ENCODE data around the gene ASGR2.
"Not testable (repeated sequence)": the region's sequence is repeated elsewhere in the genome, so short reads cannot be mapped to it uniquely, and the experiment has no call there.

ASGR2 gene

DNA sequence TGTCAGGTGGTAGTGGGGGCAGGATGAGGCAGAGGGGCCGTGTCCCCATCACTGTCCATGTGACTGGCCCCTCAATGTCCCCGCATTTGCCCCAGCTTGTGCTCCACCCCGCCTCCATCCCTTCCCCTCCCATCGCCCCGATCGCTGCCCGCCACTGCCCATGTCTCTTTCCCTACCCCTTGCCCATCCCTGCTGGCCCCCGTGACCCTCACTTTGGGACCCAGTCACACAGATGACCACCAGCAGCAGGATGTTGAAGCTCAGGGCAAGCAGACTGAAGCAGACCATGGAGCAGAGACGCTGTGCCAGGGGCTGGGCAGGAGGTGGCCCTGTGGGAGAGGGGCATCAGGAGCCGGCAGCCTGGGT, 6.1 kb downstream of the ASGR2 start:
- no peaks in the 10 kb centered on the region for H3K4me1 ChIP-seq (ENCODE audit: control insufficient read depth, insufficient read depth, low read length)
- no peaks in the 10 kb centered on the region for H3K9me3 ChIP-seq (ENCODE audit: control insufficient read depth, low read length)
- H3K4me3 ChIP-seq (ENCODE audit: low read length) = no peak overlapping the region
- peaks cover 1% of the 10 kb centered on the region for H3K27me3 ChIP-seq (ENCODE audit: control insufficient read depth, insufficient read depth, low read length)
- H3K9ac ChIP-seq (ENCODE audit: low read length) = no peak overlapping the region
- no peaks in the 10 kb centered on the region for H3K36me3 ChIP-seq (ENCODE audit: control insufficient read depth, insufficient read depth, low read length)

GRCh38 chr17:7107795-7108559, 6.6 kb downstream of the ASGR2 start:
- no peaks in the 10 kb centered on the region for H3K27me3 ChIP-seq (ENCODE audit: control insufficient read depth, insufficient read depth, low read length)

GRCh38 chr17:7107012-7107754, 7.4 kb downstream of the ASGR2 start:
- H3K9ac ChIP-seq (ENCODE audit: low read length) = no peak overlapping the region
- H3K4me1 ChIP-seq (ENCODE audit: control insufficient read depth, insufficient read depth, low read length) = no peaks in the 10 kb centered on the region
- no peaks in the 10 kb centered on the region for H3K9me3 ChIP-seq (ENCODE audit: control insufficient read depth, low read length)
- H3K36me3 ChIP-seq (ENCODE audit: control insufficient read depth, insufficient read depth, low read length) = no peaks in the 10 kb centered on the region
- no peak overlapping the region for H3K4me3 ChIP-seq (ENCODE audit: low read length)
- no peaks in the 10 kb centered on the region for H3K27me3 ChIP-seq (ENCODE audit: control insufficient read depth, insufficient read depth, low read length)

More at GRCh38 chr17:7107795-7108559, 6.6 kb downstream of the ASGR2 start:
- no peaks in the 10 kb centered on the region for H3K36me3 ChIP-seq (ENCODE audit: control insufficient read depth, insufficient read depth, low read length)
- H3K9ac ChIP-seq (ENCODE audit: low read length) = no peak overlapping the region
- H3K4me3 ChIP-seq (ENCODE audit: low read length) = no peak overlapping the region
- no peaks in the 10 kb centered on the region for H3K4me1 ChIP-seq (ENCODE audit: control insufficient read depth, insufficient read depth, low read length)
- no peaks in the 10 kb centered on the region for H3K9me3 ChIP-seq (ENCODE audit: control insufficient read depth, low read length)

DNA sequence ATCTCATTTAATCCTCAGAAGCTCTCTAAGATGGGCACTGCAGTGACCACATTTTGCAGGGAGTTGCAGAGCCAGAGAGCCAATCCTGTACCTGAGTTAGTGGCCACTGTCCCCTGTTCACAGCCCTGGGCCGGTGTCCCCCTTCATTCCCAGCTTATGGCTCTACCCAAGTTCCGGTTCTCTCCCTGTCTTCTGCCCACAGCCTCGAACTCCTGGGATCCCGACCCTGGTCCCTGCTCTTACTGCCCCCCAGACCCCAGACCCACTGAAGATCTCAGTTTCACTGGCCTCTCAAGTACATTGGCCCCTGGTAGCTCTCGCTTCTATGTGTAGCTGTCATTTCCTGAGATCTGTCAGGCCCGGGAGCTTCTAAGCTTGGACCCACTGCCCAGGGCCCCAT, 12.2 kb downstream of the ASGR2 start:
- Histone ChIP-seq H3K27me3 (ENCODE audit: control insufficient read depth, insufficient read depth, low read length) (peaks cover 4% of the 10 kb centered on the region), H3K4me3 (ENCODE audit: low read length) (no peak overlapping the region), H3K4me1 (ENCODE audit: control insufficient read depth, insufficient read depth, low read length) (no peaks in the 10 kb centered on the region), H3K9ac (ENCODE audit: low read length) (no peak overlapping the region), H3K9me3 (ENCODE audit: control insufficient read depth, low read length) (no peaks in the 10 kb centered on the region), H3K36me3 (ENCODE audit: control insufficient read depth, insufficient read depth, low read length) (no peaks in the 10 kb centered on the region)

DNA sequence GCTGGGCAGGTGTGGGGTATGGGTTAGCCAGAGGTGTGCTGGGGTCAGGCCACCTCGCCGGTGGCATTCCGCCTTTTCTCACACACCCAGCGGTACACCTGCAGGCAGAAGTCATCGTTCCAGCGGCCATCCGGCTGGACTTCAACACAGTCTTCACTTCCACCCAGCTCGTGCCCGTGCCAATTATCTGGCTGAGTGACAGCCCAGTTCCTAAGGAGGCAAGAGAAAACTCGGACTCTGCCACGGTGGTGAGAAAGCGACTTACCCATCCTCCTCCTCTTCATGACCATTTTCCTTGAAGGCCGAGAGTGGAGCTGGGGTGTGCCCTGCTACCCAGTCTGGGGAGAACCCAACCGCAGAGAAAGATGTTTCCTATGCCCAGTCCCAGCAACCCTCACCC, 13.1 kb downstream of the ASGR2 start:
- Histone ChIP-seq H3K9ac (ENCODE audit: low read length) (no peak overlapping the region), H3K4me1 (ENCODE audit: control insufficient read depth, insufficient read depth, low read length) (no peaks in the 10 kb centered on the region), H3K4me3 (ENCODE audit: low read length) (no peak overlapping the region), H3K36me3 (ENCODE audit: control insufficient read depth, insufficient read depth, low read length) (no peaks in the 10 kb centered on the region), H3K9me3 (ENCODE audit: control insufficient read depth, low read length) (no peaks in the 10 kb centered on the region), H3K27me3 (ENCODE audit: control insufficient read depth, insufficient read depth, low read length) (peaks cover 4% of the 10 kb centered on the region)

DNA sequence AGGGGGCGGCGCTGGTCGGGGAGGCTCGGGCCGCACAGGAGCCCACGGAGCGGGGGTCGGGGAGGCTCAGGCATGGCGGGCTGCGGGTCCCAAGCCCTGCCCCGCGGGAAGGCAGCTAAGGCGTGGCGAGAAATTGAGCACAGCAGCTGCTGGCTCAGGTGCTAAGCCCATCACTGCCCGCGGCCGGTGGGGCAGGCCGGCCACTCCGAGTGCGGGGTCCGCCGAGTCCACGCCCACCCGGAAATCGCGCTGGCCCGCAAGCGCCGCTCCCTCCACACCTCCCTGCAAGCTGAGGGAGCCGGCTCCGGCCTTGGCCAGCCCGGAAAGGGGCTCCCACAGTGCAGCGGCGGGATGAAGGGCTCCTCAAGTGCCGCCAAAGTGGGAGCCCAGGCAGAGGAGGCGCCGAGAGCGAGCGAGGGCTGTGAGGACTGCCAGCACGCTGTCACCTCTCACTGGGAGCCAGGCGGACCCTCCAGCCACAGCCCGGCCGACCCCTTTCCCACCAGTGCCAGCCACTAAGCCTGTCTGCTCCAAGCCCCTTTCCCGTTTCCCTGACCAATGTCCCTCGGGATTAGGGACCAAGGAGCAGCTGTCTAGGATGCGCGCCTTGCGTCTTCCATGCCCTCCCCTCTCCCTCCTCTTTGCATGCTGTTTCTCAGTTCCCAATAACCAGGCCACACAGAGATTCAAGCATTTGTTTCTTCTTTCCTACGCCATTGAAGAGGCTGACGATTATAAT, 13.8 kb downstream of the ASGR2 start:
- not testable (repeated sequence) for H3K9me3 ChIP-seq (ENCODE audit: control insufficient read depth, low read length); H3K27me3 ChIP-seq (ENCODE audit: control insufficient read depth, insufficient read depth, low read length); H3K36me3 ChIP-seq (ENCODE audit: control insufficient read depth, insufficient read depth, low read length); H3K9ac ChIP-seq (ENCODE audit: low read length); H3K4me1 ChIP-seq (ENCODE audit: control insufficient read depth, insufficient read depth, low read length); H3K4me3 ChIP-seq (ENCODE audit: low read length)

- H3K9me3 ChIP-seq (ENCODE audit: control insufficient read depth, low read length) = no peaks in the 10 kb centered on the region
- H3K4me3 ChIP-seq (ENCODE audit: low read length) = no peak overlapping the region
- no peaks in the 10 kb centered on the region for H3K36me3 ChIP-seq (ENCODE audit: control insufficient read depth, insufficient read depth, low read length)
- H3K27me3 ChIP-seq (ENCODE audit: control insufficient read depth, insufficient read depth, low read length) = peaks cover 4% of the 10 kb centered on the region
- no peaks in the 10 kb centered on the region for H3K4me1 ChIP-seq (ENCODE audit: control insufficient read depth, insufficient read depth, low read length)
- H3K9ac ChIP-seq (ENCODE audit: low read length) = no peak overlapping the region
Measured at GRCh38 chr17:7098802-7099459, 15.7 kb downstream of the ASGR2 start.

DNA sequence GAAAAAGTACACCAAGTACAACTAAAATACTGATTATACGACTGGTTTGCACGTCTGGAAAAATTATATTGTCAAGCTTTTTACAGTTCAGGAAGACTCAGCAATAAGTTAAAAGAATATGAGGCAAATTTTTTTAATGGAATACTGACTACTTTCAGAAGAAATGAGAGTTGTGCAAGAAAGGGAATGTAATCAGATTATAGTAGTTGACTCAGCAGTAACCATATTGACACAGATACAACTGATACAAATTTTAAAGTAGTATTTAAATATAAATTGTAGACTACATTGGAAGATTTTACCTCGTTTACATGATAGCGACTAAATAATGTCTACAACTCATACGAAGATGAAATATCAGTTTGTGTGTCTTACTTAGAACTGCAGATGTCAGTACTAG, 16.7 kb downstream of the ASGR2 start:
- Histone ChIP-seq H3K27me3 (ENCODE audit: control insufficient read depth, insufficient read depth, low read length) (peaks cover 4% of the 10 kb centered on the region), H3K4me1 (ENCODE audit: control insufficient read depth, insufficient read depth, low read length) (no peaks in the 10 kb centered on the region), H3K36me3 (ENCODE audit: control insufficient read depth, insufficient read depth, low read length) (no peaks in the 10 kb centered on the region), H3K4me3 (ENCODE audit: low read length) (no peak overlapping the region), H3K9ac (ENCODE audit: low read length) (no peak overlapping the region), H3K9me3 (ENCODE audit: control insufficient read depth, low read length) (no peaks in the 10 kb centered on the region)

GRCh38 chr17:7095625-7096024, 19.0 kb downstream of the ASGR2 start:
- Histone ChIP-seq H3K9me3 (ENCODE audit: control insufficient read depth, low read length) (no peaks in the 10 kb centered on the region), H3K36me3 (ENCODE audit: control insufficient read depth, insufficient read depth, low read length) (no peaks in the 10 kb centered on the region), H3K4me1 (ENCODE audit: control insufficient read depth, insufficient read depth, low read length) (no peaks in the 10 kb centered on the region), H3K9ac (ENCODE audit: low read length) (no peak overlapping the region), H3K27me3 (ENCODE audit: control insufficient read depth, insufficient read depth, low read length) (no peaks in the 10 kb centered on the region), H3K4me3 (ENCODE audit: low read length) (no peak overlapping the region)

- no peaks in the 10 kb centered on the region for H3K4me1 ChIP-seq (ENCODE audit: control insufficient read depth, insufficient read depth, low read length)
- no peak overlapping the region for H3K9ac ChIP-seq (ENCODE audit: low read length)
- H3K4me3 ChIP-seq (ENCODE audit: low read length) = no peak overlapping the region
- H3K36me3 ChIP-seq (ENCODE audit: control insufficient read depth, insufficient read depth, low read length) = no peaks in the 10 kb centered on the region
- no peaks in the 10 kb centered on the region for H3K9me3 ChIP-seq (ENCODE audit: control insufficient read depth, low read length)
- H3K27me3 ChIP-seq (ENCODE audit: control insufficient read depth, insufficient read depth, low read length) = no peaks in the 10 kb centered on the region
Measured at GRCh38 chr17:7094652-7095019, 20.0 kb downstream of the ASGR2 start.

GRCh38 chr17:7091311-7092005, 23.2 kb downstream of the ASGR2 start:
- not testable (repeated sequence) for H3K4me3 ChIP-seq (ENCODE audit: low read length); H3K9ac ChIP-seq (ENCODE audit: low read length); H3K27me3 ChIP-seq (ENCODE audit: control insufficient read depth, insufficient read depth, low read length); H3K36me3 ChIP-seq (ENCODE audit: control insufficient read depth, insufficient read depth, low read length); H3K4me1 ChIP-seq (ENCODE audit: control insufficient read depth, insufficient read depth, low read length); H3K9me3 ChIP-seq (ENCODE audit: control insufficient read depth, low read length)
